Right cardiac atrium (tissue), 5 donors: ENCODE measurements around the gene BPIFB3. TPM values are rescaled to one million over a fixed set of nuclear protein-coding genes. Genes with fewer than 3 reads are reported as not detected.

Experiments
- ATAC-seq, 2 donors: fragments of 200-7000 bp; cut with Tn5 transposase; one replicate each; pipeline versions ENCODE4 v1.8.0 to v1.9.1; 2020; ENCODE audit warnings: moderate library complexity in 2 of 2, mild to moderate bottlenecking in 1 of 2
- DNase-seq, 3 donors: peaks; one replicate each; pipeline ENCODE4 v3.0.0-alpha.2; 2020
- H3K27ac ChIP-seq: one replicate; pipeline ENCODE4 v1.5.1; 2013; ENCODE audit warnings: mild to moderate bottlenecking, low read length, control low read depth, moderate library complexity
- H3K27me3 ChIP-seq: one replicate; pipeline ENCODE4 v1.6.1; 2013; ENCODE audit not compliant: control insufficient read depth, insufficient read depth
- H3K4me1 ChIP-seq: one replicate; pipeline ENCODE4 v1.6.1; 2013; ENCODE audit warnings: low read length; ENCODE audit not compliant: control insufficient read depth, insufficient read depth
- H3K4me3 ChIP-seq: one replicate; pipeline ENCODE4 v1.5.1; 2013; ENCODE audit warnings: low read length, control low read depth
- H3K9me3 ChIP-seq: one replicate; pipeline ENCODE4 v1.6.1; 2013; ENCODE audit warnings: low read length; ENCODE audit not compliant: control insufficient read depth
- WGBS: extraction: QIAGEN DNeasy Blood & Tissue Kit; methylation state at CpG from one replicate; pipeline ENCODE4 v1.1.7; 2013; 5-methylcytosine and 5-hydroxymethylcytosine counted together
- intact Hi-C, 4 donors: fragments of 100-400 bp; cut with DNase I; formaldehyde crosslinking; loops; one replicate each; pipeline versions ENCODE4 v1.11.0 to v1.14.0; 2022 to 2023
- polyA plus RNA-seq: library from polyadenylated mRNA; stranded (reverse); fragments of 200-250 nt; gene quantifications from one replicate; pipeline ENCODE4 v1.2.3, GENCODE V29; 2013
- total RNA-seq, 4 donors: library from RNA; stranded (reverse); fragmentation: NEBNext Ultra II Directional; extraction: Animal tissue kit (Norgen Biotek cat#: 25700); gene quantifications; one replicate each; pipeline ENCODE4 v1.2.1, GENCODE V29; 2021
- donor health status: healthy with polysubstance abuse.
- donor health status: DM: no; HTN: yes; CAD: no.
- donor health status: DM: no; HTN: no; CAD: no.
- donor health status: DM: no; HTN: yes; CAD: no; lungs with severe emphysema.
- donor health status: DM: yes; HTN: yes; CAD: no.

BPIFB3 gene
- total and polyA plus RNA-seq, 5 donors, result not detected

DNA sequence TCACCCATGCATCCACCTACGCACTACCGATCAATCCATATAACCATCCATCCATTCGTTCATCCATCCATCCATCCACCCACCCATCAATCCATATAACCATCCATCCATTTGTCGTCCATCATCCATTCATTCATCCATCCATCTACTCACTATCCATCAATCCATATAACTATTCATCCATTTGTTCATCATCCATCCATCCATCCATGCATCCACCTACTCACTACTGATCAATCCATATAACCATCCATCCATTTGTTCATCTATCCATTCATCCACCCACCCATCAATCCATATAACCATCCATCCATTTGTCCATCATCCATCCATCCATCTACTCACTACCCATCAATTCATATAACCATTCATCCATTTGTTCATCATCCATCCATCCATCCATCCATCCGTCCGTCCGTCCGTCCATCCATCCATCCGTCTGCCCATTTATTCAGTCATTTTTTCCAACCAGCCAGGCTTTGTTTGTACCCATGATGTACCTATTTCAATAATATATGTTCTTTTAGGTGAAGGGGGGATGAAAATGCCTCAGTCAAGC lies 28.3 kb upstream of the BPIFB3 start:
- no peak for ATAC-seq
- H3K4me1 ChIP-seq, result no peaks in the 10 kb centered on the region
- DNase-seq, result no peak
- intact Hi-C loops, result no loop called here
- WGBS, result 47% methylated on average over 9 of the region's 9 CpGs
- no peaks in the 10 kb centered on the region for H3K27me3 ChIP-seq
- no peaks in the 10 kb centered on the region for H3K9me3 ChIP-seq
- H3K27ac ChIP-seq, result no peak overlapping the region
- no peak overlapping the region for H3K4me3 ChIP-seq

DNA sequence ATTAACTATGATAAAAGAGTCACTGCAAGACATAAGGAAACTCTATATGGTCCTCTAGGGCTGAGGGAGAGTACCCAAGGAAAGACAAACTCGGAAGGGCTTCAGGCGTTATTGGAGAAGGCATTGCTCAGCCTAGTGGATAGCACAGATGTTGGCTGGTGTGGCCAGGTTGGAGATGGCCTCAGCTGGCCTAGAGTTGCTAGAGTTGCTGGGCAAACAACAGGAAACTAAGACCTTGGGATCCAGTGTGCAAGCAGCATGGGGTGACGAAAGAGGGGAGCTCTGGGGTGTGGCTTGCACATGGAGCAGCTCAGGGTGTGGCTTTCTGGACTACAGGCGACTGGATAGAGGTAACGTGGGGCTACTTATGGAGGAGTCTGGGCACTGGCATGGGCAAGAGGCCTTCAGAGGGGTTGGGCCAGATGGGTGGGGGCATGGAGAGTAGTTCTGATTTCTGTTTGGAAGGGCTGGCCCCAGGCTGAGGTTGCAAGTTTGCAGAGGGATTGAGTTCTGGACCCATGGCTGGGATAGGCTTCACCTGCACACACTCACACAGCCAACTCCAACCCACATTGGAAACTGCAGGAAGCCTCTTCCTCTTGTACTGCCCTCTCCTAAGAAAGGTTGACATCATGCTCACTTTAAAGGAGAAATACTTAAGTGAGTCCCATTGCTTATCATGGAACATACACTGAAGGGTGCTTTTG lies 27.5 kb upstream of the BPIFB3 start:
- no peaks in the 10 kb centered on the region for H3K9me3 ChIP-seq
- H3K4me1 ChIP-seq, result no peaks in the 10 kb centered on the region
- DNase-seq (no peak), ATAC-seq (no peak)
- intact Hi-C loops, result no loop called here
- H3K27me3 ChIP-seq, result no peaks in the 10 kb centered on the region
- 61% methylated on average over 5 of the region's 5 CpGs for WGBS
- no peak overlapping the region for H3K27ac ChIP-seq
- H3K4me3 ChIP-seq, result no peak overlapping the region

DNA sequence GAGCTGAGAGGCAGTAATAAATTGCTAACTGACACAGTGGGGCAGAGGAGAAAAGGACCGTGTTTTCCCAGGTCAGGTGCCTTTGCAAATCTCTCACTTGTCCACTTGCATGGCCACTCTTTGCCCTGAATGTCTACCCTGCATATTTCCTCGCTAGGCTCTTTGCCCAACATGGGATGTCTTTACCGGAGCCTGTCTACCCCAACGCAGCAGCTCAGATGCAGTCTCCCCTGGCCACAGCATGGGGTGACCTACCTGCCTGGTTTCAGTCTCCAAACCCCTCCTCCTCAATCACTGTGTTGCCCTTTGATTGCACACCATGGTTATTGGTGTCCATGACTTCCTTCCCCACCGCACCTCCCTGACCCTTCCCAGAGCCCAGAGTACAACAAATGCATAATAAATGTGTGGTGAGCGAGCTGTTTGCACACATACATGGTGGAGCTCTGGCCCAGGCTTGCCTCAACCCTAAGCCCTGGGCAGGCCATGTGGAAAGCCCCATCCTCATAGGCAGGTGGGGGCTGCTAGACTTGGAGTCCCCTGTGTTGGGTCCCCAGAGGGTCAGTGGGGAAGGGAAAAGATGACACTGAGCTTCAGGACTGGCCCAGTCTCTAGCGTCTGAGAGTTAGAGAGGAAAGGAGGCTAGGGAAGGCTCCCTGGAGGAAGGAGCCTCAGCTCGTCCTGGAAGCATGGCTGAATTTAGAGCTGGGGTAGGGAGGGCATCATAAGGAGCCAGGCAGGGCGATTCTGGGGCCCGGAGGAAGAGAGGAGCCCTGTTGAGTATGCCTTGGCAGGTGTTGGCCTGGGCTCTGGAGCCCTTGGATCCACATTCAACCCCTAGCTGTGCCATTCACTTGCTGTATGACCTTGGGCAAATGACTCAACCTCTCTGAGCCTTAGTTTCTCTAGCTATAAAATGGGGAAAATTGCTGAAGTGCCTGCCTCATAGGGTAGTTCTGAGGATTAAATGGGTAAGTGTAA lies 26.6 kb upstream of the BPIFB3 start:
- 75% methylated on average over 10 of the region's 10 CpGs for WGBS

DNA sequence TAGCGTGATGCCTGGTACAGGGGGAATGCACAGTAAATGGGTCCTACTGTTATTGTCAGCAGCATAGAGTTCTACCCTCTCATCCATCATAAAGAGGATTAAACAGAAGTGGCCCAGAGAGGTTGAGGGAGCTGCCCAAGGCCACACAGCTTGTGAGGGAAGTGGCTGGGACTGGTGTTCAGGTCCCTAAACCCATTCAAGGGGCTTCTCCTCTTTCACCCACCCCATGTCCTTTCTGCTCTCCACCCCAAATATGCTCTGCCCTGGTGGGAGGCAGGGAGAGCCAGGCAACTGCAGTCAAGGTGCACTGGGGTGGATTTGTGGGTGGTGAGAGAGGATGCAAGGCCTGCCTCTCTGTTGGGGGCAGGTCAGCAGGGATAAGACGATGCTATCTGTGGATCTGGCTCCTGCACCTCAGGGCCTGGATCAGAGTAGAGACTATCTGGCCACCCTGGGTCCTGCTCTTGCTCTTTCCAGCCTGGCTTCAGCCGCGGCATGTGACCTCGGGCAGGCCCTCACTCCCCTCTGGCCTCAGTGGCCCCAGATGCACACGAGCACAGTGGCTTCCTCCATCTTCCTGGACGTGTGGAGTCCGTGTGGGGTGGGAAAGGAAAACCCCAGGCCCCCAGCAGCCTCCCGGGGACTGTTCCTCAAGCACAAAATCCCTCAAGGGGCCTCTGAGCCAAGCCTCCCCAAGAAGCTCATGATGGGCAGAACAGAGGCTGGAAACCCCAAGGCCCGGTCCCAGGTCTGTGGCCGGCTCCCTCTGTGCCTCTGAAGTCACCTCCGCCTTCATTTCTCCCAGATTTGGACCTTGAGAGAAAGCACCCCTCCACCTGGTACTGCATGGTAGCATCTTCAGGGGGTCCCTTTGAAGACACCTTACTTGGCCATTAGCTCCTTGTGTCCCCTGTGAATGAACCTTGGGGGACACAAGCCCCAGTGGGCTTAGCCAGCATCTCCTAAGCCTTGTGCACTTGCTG lies 25.6 kb upstream of the BPIFB3 start:
- 66% methylated on average over 12 of the region's 12 CpGs for WGBS
- H3K4me1 ChIP-seq, result no peaks in the 10 kb centered on the region
- intact Hi-C loops, result no loop called here
- no peaks in the 10 kb centered on the region for H3K9me3 ChIP-seq
- H3K27me3 ChIP-seq, result no peaks in the 10 kb centered on the region
- DNase-seq (no peak), ATAC-seq (no peak)
- no peak overlapping the region for H3K4me3 ChIP-seq
- H3K27ac ChIP-seq, result no peak overlapping the region

More for the DNA sequence above, 26.6 kb upstream of the BPIFB3 start:
- DNase-seq (no peak), ATAC-seq (no peak)
- Histone ChIP-seq H3K27me3 (no peaks in the 10 kb centered on the region), H3K9me3 (no peaks in the 10 kb centered on the region), H3K4me1 (no peaks in the 10 kb centered on the region), H3K4me3 (no peak overlapping the region), H3K27ac (no peak overlapping the region)
- intact Hi-C loops, result no loop called here

DNA sequence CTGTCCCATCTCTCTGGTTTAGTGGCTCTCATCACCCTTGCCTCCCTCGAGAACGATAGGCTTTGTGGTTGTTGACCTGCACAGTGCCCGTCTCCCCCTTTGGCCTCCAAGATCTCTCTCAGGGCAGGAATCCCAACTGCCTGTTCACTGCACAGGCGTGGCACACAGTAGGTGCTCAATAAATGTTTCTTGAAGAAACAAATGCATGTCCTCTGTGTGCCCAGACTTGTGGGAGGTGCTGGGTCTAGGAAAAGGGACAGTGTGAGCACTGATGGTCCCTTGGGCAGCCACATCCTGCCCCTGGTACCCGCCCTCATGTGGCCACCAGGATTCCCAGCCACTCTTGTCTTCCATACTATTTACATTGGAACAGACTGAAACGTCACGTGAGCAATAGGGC lies 24.8 kb upstream of the BPIFB3 start:
- Histone ChIP-seq H3K27me3 (no peaks in the 10 kb centered on the region), H3K4me3 (no peak overlapping the region), H3K4me1 (no peaks in the 10 kb centered on the region), H3K27ac (no peak overlapping the region), H3K9me3 (no peaks in the 10 kb centered on the region)
- WGBS, result 67% methylated on average over 7 of the region's 7 CpGs
- intact Hi-C loops, result no loop called here
- DNase-seq, result no peak
- ATAC-seq, result no peak

DNA sequence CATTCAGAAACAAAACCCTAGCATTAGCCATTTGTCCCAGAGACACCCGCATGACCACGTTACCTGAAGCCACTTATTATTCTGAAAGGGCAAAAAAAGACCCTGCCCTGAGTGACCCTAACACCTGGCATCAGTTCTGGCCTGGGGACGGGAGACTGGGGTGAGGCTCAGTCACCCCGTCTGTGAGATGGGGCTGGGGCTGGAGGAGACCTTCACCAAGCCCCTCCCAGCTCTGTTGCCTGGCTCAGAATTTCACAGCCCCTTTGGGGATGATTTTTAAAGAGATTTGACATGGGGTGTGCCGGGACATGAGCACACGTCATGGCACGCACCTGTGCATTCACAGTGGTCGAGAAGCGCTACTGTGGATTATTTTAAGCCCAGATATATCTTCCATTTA lies 23.6 kb upstream of the BPIFB3 start:
- intact Hi-C loops, result no loop called here
- no peak overlapping the region for H3K27ac ChIP-seq
- H3K4me3 ChIP-seq, result no peak overlapping the region
- WGBS, result 88% methylated on average over 9 of the region's 9 CpGs
- H3K4me1 ChIP-seq, result no peaks in the 10 kb centered on the region
- no peak for ATAC-seq
- H3K27me3 ChIP-seq, result no peaks in the 10 kb centered on the region
- no peaks in the 10 kb centered on the region for H3K9me3 ChIP-seq
- DNase-seq, result no peak

DNA sequence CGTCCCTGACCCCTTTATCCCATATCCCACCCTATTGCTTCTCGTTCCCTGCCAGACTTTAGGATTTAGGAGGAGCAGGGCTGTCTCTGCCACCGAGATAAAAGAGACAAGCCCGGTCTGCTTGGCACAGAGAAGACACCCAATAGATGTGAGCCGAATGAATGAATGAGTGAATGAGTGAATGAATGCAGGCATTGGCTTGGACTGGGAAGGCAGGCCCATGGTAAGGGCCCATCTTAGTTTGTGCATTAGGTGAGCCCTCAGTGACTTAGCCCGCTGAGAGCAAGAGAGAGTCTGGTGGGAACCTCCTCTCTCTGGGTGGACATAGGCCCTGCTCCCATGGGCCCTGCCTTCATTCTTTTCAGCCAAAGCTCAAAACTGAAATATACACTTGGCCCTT lies 23.1 kb upstream of the BPIFB3 start:
- H3K4me1 ChIP-seq, result no peaks in the 10 kb centered on the region
- WGBS, result 78% methylated on average over 6 of the region's 6 CpGs
- H3K4me3 ChIP-seq, result no peak overlapping the region
- DNase-seq (no peak), ATAC-seq (no peak)
- no peaks in the 10 kb centered on the region for H3K27me3 ChIP-seq
- H3K9me3 ChIP-seq, result no peaks in the 10 kb centered on the region
- no peak overlapping the region for H3K27ac ChIP-seq
- intact Hi-C loops, result no loop called here

DNA sequence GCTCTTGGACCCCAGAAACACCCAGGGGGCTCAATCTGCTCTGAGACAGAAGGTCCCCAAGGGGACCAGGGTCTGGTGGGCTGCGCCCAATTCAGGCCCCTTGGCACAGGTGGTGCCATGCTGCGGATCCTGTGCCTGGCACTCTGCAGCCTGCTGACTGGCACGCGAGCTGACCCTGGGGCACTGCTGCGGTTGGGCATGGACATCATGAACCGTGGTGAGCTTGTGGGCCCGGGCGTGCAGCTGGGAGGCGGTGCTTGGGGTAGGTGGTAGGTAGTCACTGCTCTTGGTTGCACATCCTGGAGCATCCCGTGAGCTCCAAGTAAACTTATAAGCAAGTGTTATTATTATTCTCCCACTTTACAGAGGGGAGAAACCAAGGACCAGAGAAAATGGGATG lies 22.2 kb upstream of the BPIFB3 start, which contains the start of gene BPIFB6:
Gene BPIFB6 (plus strand): TSS at position 118 of the 400 bp plus-strand sequence. CDS start 0 bp downstream, at position 118.
- Histone ChIP-seq H3K4me3 (no peak within 1 kb of the TSS), H3K4me1 (no peaks in the 10 kb centered on the region), H3K9me3 (no peaks in the 10 kb centered on the region), H3K27ac (no peak within 1 kb of the TSS), H3K27me3 (no peaks in the 10 kb centered on the region)
- WGBS, result 89% methylated on average over 10 of the region's 10 CpGs
- ATAC-seq (no peak), DNase-seq (no peak)
- intact Hi-C loops, result no loop called here

DNA sequence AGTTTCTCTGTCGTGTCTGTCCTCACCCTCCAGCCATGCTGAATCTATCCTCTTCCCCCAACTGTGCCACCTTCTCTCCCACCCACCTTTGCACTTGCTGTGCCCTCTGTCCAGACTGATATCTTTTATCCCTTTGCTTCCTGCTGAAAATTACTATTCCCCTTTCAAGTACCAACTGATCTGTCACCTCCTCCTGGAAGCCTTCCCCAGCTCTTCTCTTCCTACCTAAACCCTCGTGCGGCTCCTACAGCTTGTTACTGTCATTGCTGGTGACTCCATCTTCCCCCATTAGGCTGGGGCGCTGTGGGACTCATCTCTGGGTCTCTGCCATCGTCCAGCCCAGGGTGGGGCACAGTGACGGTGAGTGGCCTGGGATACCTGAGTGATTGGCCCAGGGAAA lies 21.1 kb upstream of the BPIFB3 start:
- DNase-seq (no peak), ATAC-seq (no peak)
- Histone ChIP-seq H3K9me3 (no peaks in the 10 kb centered on the region), H3K27me3 (no peaks in the 10 kb centered on the region), H3K4me1 (no peaks in the 10 kb centered on the region), H3K4me3 (no peak overlapping the region), H3K27ac (no peak overlapping the region)
- WGBS, result 72% methylated on average over 6 of the region's 6 CpGs
- intact Hi-C loops, result no loop called here

DNA sequence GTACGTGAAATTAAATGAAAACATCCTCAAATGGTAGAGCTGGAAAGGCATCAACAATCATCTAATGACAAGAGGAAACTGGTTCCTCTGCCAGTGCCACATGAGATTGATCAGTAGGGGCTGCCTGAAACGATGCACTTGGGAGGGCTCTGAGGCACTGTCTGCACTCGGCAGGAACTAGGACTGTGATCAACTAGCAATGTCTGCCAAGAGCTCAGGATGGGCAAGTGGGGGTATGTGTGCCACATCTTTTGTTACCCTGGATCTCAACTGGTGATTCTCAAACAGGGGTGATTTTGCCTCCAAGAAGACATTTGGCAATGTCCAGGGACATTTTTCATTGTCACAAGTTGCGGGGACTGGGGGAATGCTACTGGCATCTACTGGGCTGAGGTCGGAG lies 20.3 kb upstream of the BPIFB3 start:
- Histone ChIP-seq H3K27me3 (no peaks in the 10 kb centered on the region), H3K9me3 (no peaks in the 10 kb centered on the region), H3K4me3 (no peak overlapping the region), H3K4me1 (no peaks in the 10 kb centered on the region), H3K27ac (no peak overlapping the region)
- intact Hi-C loops, result no loop called here
- WGBS, result 62% methylated on average over 5 of the region's 5 CpGs
- DNase-seq, result no peak
- ATAC-seq, result no peak
